ENCODE data around the gene SFXN1. TPM values are rescaled to one million over a fixed set of nuclear protein-coding genes. Genes with fewer than 3 reads are reported as not detected.

Gene SFXN1
- total and polyA plus RNA-seq, 10 donors, result 7.5 to 57.3 (median 38.3) TPM

- no peak overlapping the region for H3K27ac ChIP-seq
- WGBS, 5 donors, result 65 to 81% (median 71%) methylated on average over 5 of the region's 5 CpGs
- intact Hi-C loops (cut with DNase I; ENCODE audit: low total_unique reads), result no loop called here
- no peaks in the 10 kb centered on the region for H3K36me3 ChIP-seq
- no peak for DNase-seq
- H3K4me3 ChIP-seq, result no peak overlapping the region
- H3K27me3 ChIP-seq (replicated peaks in 1 of 7), result peaks cover 0 to 4% (median 0%) of the 10 kb centered on the region in 7 donors
- no peaks in the 10 kb centered on the region for H3K9me3 ChIP-seq
- TF ChIP-seq POLR2AphosphoS5 (IDR thresholded peaks at IDR 0.05), result no peak
- H3K4me1 ChIP-seq, result no peaks in the 10 kb centered on the region
Observed at GRCh38 chr5:175561085-175561484, 82.7 kb downstream of the SFXN1 start.

DNA sequence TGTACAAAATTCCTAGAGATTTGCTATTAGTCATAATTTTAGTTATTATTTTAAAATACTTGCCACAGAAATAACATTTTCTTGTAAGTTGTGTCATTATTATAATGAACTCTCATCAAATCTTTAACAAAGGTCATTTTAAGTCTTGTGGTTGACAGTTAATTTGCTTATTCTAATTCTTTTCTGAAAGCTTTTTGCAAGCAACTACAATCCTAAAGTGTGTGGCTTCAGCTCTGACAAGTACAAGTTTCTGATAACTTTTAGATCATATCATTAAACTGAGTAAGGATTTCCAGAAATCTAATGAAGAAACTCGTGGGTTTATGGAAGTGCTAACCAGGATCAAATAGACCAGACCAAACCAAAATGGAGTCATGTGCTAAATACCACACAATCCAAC lies 86.4 kb downstream of the SFXN1 start:
- Histone ChIP-seq H3K4me3 (no peak overlapping the region), H3K36me3 (no peaks in the 10 kb centered on the region), H3K27me3 (replicated peaks in 1 of 7) (peaks cover 0 to 4% (median 0%) of the 10 kb centered on the region in 7 donors), H3K9me3 (no peaks in the 10 kb centered on the region), H3K27ac (no peak overlapping the region), H3K4me1 (no peaks in the 10 kb centered on the region)
- no peak for DNase-seq
- intact Hi-C loops (cut with DNase I; ENCODE audit: low total_unique reads), result no loop called here
- no peak for TF ChIP-seq POLR2A (IDR thresholded peaks at IDR 0.05)
- TF ChIP-seq POLR2AphosphoS5 (IDR thresholded peaks at IDR 0.05), result no peak
- TF ChIP-seq, protein P1, sequence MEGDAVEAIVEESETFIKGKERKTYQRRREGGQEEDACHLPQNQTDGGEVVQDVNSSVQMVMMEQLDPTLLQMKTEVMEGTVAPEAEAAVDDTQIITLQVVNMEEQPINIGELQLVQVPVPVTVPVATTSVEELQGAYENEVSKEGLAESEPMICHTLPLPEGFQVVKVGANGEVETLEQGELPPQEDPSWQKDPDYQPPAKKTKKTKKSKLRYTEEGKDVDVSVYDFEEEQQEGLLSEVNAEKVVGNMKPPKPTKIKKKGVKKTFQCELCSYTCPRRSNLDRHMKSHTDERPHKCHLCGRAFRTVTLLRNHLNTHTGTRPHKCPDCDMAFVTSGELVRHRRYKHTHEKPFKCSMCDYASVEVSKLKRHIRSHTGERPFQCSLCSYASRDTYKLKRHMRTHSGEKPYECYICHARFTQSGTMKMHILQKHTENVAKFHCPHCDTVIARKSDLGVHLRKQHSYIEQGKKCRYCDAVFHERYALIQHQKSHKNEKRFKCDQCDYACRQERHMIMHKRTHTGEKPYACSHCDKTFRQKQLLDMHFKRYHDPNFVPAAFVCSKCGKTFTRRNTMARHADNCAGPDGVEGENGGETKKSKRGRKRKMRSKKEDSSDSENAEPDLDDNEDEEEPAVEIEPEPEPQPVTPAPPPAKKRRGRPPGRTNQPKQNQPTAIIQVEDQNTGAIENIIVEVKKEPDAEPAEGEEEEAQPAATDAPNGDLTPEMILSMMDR (IDR thresholded peaks at IDR 0.05 in 8 of 11, conservative IDR thresholded peaks at IDR 0.05 in 3 of 11), result no peak
- 31 to 56% (median 36%) methylated on average over 1 of the region's 1 CpG for WGBS, 5 donors

DNA sequence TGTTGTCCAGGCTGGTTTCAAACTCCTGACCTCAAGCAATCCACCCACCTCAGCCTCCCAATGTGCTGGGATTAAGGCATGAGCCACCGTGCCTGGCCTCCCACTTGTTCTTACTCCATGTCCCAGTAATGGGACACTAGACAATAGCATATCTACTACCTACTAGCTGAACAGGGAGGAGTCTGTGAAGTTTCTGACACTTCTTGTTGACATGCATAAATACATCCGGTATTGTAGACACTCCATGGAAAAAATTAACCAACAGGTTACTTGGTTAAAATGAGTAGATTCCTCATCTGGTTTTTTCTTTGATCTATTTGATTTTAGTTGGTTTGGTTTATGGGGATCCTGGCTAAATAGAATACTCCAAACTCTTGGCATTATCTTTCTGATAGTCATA lies 88.3 kb downstream of the SFXN1 start:
- Histone ChIP-seq H3K27ac (no peak overlapping the region), H3K27me3 (replicated peaks in 1 of 7) (peaks cover 0 to 4% (median 0%) of the 10 kb centered on the region in 7 donors), H3K36me3 (no peaks in the 10 kb centered on the region), H3K9me3 (no peaks in the 10 kb centered on the region), H3K4me3 (no peak overlapping the region), H3K4me1 (no peaks in the 10 kb centered on the region)
- no peak for DNase-seq
- WGBS, 5 donors, result 69 to 90% (median 85%) methylated on average over 2 of the region's 2 CpGs
- intact Hi-C loops (cut with DNase I; ENCODE audit: low total_unique reads), result no loop called here
- TF ChIP-seq POLR2AphosphoS5 (IDR thresholded peaks at IDR 0.05) (no peak), POLR2A (IDR thresholded peaks at IDR 0.05) (no peak)
- TF ChIP-seq, protein P1 (IDR thresholded peaks at IDR 0.05 in 8 of 11, conservative IDR thresholded peaks at IDR 0.05 in 3 of 11), result no peak

DNA sequence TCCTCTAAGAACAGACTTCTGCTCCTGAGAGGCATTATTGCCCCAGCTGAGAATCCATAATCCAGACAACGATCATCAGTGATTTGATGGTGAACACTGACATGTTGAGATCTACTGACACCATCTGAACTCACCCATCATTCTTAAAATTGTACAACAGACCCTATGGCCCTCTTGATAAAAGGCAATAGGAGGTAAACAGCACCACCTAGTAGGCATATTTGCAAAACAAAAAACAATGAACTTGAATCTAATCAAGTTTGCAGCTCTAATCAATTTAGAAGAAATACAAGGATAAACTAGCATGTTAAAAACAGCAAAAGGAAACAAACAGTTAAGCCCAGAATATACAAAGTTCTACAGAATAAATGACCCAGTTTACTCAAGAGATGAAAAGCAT lies 89.6 kb downstream of the SFXN1 start:
- Histone ChIP-seq H3K4me1 (no peaks in the 10 kb centered on the region), H3K4me3 (no peak overlapping the region), H3K9me3 (no peaks in the 10 kb centered on the region), H3K36me3 (no peaks in the 10 kb centered on the region), H3K27me3 (replicated peaks in 1 of 7) (peaks cover 0 to 4% (median 0%) of the 10 kb centered on the region in 7 donors), H3K27ac (no peak overlapping the region)
- intact Hi-C loops (cut with DNase I; ENCODE audit: low total_unique reads), result no loop called here
- WGBS, 5 donors, result 60 to 91% (median 76%) methylated on average over 1 of the region's 1 CpG
- TF ChIP-seq POLR2AphosphoS5 (IDR thresholded peaks at IDR 0.05) (no peak), POLR2A (IDR thresholded peaks at IDR 0.05) (no peak)
- TF ChIP-seq, protein P1 (IDR thresholded peaks at IDR 0.05 in 8 of 11, conservative IDR thresholded peaks at IDR 0.05 in 3 of 11), result no peak
- DNase-seq, result no peak

- peak overlapping the region in 3 of 8 donors; percentile 28 to 54 (median 47) for H3K27ac ChIP-seq
- 88 to 97% (median 93%) methylated on average over 4 of the region's 4 CpGs for WGBS, 5 donors
- H3K27me3 ChIP-seq (replicated peaks in 1 of 7), result peaks cover 0 to 20% (median 0%) of the 10 kb centered on the region in 7 donors
- intact Hi-C loops (cut with DNase I; ENCODE audit: low total_unique reads), result no loop called here
- H3K36me3 ChIP-seq, result no peaks in the 10 kb centered on the region
- no peak for DNase-seq
- no peaks in the 10 kb centered on the region for H3K4me1 ChIP-seq
- H3K4me3 ChIP-seq, result no peak overlapping the region
- no peaks in the 10 kb centered on the region for H3K9me3 ChIP-seq
- TF ChIP-seq, protein P1 (IDR thresholded peaks at IDR 0.05 in 8 of 11, conservative IDR thresholded peaks at IDR 0.05 in 3 of 11), result no peak
- TF ChIP-seq POLR2AphosphoS5 (IDR thresholded peaks at IDR 0.05) (no peak), POLR2A (IDR thresholded peaks at IDR 0.05) (no peak)
Observed at GRCh38 chr5:175569701-175570100, 91.3 kb downstream of the SFXN1 start.

Data from spleen (tissue), 11 donors.